ENCODE data around the gene ADORA2A. TPM values are rescaled to one million over a fixed set of nuclear protein-coding genes. Genes with fewer than 3 reads are reported as not detected.

ADORA2A gene
- total RNA-seq, 1 donor from 2014 or later: 35.8 TPM

DNA sequence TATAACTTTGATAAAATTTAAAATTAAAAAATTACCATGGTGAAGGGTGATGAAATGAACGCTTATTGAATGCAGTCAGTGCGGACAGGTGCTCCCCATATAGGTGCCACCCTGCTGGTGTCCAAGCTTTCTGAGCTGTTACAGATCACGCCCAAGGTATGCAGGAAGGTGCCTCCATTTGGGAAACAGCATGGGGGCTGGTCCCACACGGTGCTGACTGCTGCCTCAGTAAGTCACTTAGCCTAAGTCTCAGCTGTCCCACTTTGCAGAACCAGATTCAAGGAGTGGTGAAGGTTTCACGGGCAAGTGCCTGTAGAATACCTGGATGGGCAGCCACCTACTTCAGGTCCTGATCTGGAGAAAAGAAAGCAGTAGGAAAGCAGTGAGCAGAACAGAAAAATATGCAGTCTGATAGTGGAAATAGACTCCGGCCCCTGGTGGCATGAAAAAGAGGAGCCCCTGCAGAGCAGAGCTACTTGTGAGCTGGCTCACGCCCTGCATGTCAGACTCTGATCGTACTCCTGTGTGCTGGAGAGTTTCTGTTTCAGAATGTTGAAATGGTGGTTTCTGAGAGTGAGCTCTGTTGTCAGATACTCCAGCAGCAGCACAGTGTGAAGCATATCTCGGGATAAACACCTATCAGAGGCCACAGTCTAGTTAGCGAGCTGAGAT, 33.2 kb downstream of the ADORA2A start:
- Mint-ChIP-seq H3K4me1 (peaks cover 12% of the 10 kb centered on the region), H3K36me3 (ENCODE audit: low read depth) (no peaks in the 10 kb centered on the region), H3K9me3 (no peaks in the 10 kb centered on the region), H3K27me3 (no peaks in the 10 kb centered on the region), H3K4me3 (no peak overlapping the region), H3K27ac (no peak overlapping the region)
- POLR2A ChIA-PET: no interaction called here
- CTCF ChIA-PET: no interaction called here
- ATAC-seq (ENCODE audit: low read depth) (no peak), DNase-seq (no peak)
- intact Hi-C loops (cut with micrococcal nuclease): no loop called here
- TF ChIP-seq, protein P1, sequence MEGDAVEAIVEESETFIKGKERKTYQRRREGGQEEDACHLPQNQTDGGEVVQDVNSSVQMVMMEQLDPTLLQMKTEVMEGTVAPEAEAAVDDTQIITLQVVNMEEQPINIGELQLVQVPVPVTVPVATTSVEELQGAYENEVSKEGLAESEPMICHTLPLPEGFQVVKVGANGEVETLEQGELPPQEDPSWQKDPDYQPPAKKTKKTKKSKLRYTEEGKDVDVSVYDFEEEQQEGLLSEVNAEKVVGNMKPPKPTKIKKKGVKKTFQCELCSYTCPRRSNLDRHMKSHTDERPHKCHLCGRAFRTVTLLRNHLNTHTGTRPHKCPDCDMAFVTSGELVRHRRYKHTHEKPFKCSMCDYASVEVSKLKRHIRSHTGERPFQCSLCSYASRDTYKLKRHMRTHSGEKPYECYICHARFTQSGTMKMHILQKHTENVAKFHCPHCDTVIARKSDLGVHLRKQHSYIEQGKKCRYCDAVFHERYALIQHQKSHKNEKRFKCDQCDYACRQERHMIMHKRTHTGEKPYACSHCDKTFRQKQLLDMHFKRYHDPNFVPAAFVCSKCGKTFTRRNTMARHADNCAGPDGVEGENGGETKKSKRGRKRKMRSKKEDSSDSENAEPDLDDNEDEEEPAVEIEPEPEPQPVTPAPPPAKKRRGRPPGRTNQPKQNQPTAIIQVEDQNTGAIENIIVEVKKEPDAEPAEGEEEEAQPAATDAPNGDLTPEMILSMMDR (IDR thresholded peaks at IDR 0.05): no peak

GRCh38 chr22:24463071-24463760, 35.8 kb downstream of the ADORA2A start:
- POLR2A ChIA-PET: interaction anchor here (0.6 to 1.6 kb wide), 4 partner anchors 13 to 49 kb away, joined by 4 to 7 read pairs (median 5); no protein-coding TSS in a partner anchor
- Mint-ChIP-seq H3K36me3 (ENCODE audit: low read depth) (no peaks in the 10 kb centered on the region), H3K27ac (peak overlapping the region; percentile 81), H3K27me3 (no peaks in the 10 kb centered on the region), H3K4me3 (no peak overlapping the region), H3K9me3 (no peaks in the 10 kb centered on the region), H3K4me1 (peaks cover 20% of the 10 kb centered on the region)
- ATAC-seq (ENCODE audit: low read depth) (peak; percentile 10), DNase-seq (no peak)
- CTCF ChIA-PET: interaction anchor here (1.0 kb wide), 2 partner anchors 40 to 41 kb away, joined by 3 read pairs; no protein-coding TSS in a partner anchor
- TF ChIP-seq, protein P1 (IDR thresholded peaks at IDR 0.05): no peak
- intact Hi-C loops (cut with micrococcal nuclease): no loop called here

DNA sequence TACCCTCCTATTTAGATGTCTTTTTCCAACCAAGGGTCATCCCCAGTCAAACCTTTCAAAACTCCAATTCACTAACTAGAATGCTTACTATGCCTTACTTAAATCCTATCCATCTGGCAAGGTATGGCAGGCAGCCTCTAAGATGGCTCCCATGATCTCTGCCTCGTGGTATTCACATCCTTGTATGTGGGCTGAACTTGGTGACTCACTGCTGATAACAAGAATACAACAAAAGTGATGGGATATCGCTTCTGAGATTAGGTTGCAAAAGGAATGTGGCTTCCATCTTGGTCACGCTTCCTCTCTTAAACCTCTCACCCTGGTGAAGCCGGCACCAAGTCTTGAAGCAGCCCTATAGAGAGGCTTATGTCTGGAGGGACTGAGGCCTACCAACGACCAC, 38.2 kb downstream of the ADORA2A start:
- ChIA-PET POLR2A (no interaction called here), CTCF (no interaction called here)
- H3K4me3 Mint-ChIP-seq: no peak overlapping the region

GRCh38 chr22:24465975-24466374, 38.6 kb downstream of the ADORA2A start:
- peaks cover 20% of the 10 kb centered on the region for H3K4me1 Mint-ChIP-seq
- no peaks in the 10 kb centered on the region for H3K9me3 Mint-ChIP-seq
- H3K4me3 Mint-ChIP-seq: no peak overlapping the region
- DNase-seq (no peak), ATAC-seq (ENCODE audit: low read depth) (no peak)
- no peaks in the 10 kb centered on the region for H3K36me3 Mint-ChIP-seq (ENCODE audit: low read depth)
- CTCF ChIA-PET: no interaction called here
- POLR2A ChIA-PET: no interaction called here
- H3K27ac Mint-ChIP-seq: no peak overlapping the region
- H3K27me3 Mint-ChIP-seq: no peaks in the 10 kb centered on the region
- TF ChIP-seq, protein P1 (IDR thresholded peaks at IDR 0.05): no peak
- intact Hi-C loops (cut with micrococcal nuclease): no loop called here

More for the DNA sequence above, 38.2 kb downstream of the ADORA2A start:
- Mint-ChIP-seq H3K27ac (no peak overlapping the region), H3K9me3 (no peaks in the 10 kb centered on the region), H3K27me3 (no peaks in the 10 kb centered on the region), H3K4me1 (peaks cover 20% of the 10 kb centered on the region), H3K36me3 (ENCODE audit: low read depth) (no peaks in the 10 kb centered on the region)
- ATAC-seq (ENCODE audit: low read depth) (no peak), DNase-seq (no peak)
- intact Hi-C loops (cut with micrococcal nuclease): no loop called here
- TF ChIP-seq, protein P1 (IDR thresholded peaks at IDR 0.05): no peak

GRCh38 chr22:24466716-24467328, 39.4 kb downstream of the ADORA2A start:
- ATAC-seq (ENCODE audit: low read depth): no peak
- intact Hi-C loops (cut with micrococcal nuclease): no loop called here
- POLR2A ChIA-PET: no interaction called here

More at GRCh38 chr22:24466716-24467328, 39.4 kb downstream of the ADORA2A start:
- Mint-ChIP-seq H3K4me1 (peaks cover 22% of the 10 kb centered on the region), H3K36me3 (ENCODE audit: low read depth) (no peaks in the 10 kb centered on the region), H3K4me3 (no peak overlapping the region), H3K27me3 (no peaks in the 10 kb centered on the region), H3K9me3 (no peaks in the 10 kb centered on the region), H3K27ac (no peak overlapping the region)
- no peak for DNase-seq
- TF ChIP-seq, protein P1 (IDR thresholded peaks at IDR 0.05): no peak
- CTCF ChIA-PET: no interaction called here
